Measurements from ENCODE around the gene MYO16.

Gene MYO16

DNA sequence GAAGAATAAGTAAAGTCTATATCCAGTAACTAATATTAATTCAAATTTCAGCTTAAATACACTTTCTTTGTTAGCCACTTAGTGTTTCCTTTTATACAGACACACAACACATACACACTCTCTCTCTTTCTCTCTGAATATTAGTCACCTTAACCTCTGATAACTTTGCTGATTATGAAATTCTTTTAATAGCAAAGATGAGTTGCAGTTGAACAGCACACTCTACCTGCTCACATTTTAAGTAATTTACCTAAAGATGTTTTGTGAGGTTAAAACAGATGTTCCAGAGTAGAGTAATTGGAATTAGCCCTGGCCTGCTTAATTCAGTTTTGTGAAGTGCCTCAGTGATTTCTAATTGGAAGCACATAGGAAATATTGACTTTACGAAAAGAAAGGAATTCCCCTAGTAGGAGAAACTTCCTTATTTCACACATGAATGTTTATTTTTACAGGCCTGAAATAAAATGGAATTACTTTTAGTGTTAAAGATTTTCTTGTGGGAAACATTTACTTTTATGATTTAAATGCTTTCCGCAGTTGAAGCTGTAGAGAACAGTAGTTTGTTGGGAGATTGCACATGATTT is 184.3 kb downstream of the MYO16 start:
- no peak for DNase-seq (ENCODE audit: low spot score)
- in situ Hi-C loops (cut with MboI; ENCODE audit: low pct_unique_long_range_greater_than_20kb, low sequenced_read_pairs, unreplicated experiment) = no loop called here

GRCh38 chr13:108816375-108816774 is 187.0 kb downstream of the MYO16 start:
- in situ Hi-C loops (cut with MboI; ENCODE audit: low pct_unique_long_range_greater_than_20kb, low sequenced_read_pairs, unreplicated experiment) = no loop called here
- DNase-seq (ENCODE audit: low spot score) = no peak
- no peak for TF ChIP-seq CTCF (IDR thresholded peaks at IDR 0.05; ENCODE audit: extremely low read depth, insufficient read depth, missing control alignments)

More for the DNA sequence above, 184.3 kb downstream of the MYO16 start:
- no peak for TF ChIP-seq CTCF (IDR thresholded peaks at IDR 0.05; ENCODE audit: extremely low read depth, insufficient read depth, missing control alignments)

DNA sequence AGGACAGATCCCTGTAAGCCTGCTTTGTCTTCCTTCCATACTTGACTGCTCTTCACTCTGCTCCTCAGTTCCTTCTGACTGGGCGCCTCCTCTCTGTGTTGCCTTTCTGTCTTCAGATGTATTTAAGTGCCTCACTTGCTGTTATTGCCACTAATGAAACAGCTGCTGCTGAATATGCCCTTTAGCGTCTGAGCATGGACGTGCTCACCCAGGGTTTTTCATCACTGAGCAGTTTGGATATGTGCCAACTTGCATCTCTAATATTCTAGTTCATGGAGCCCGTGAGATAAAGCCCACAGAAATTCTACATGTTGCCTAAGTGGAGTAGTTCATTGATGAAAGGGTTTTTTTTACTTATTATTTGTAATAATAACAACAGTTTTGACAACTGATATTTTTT is 198.2 kb downstream of the MYO16 start:
- no peak for TF ChIP-seq CTCF (IDR thresholded peaks at IDR 0.05; ENCODE audit: extremely low read depth, insufficient read depth, missing control alignments)
- no peak for DNase-seq (ENCODE audit: low spot score)
- in situ Hi-C loops (cut with MboI; ENCODE audit: low pct_unique_long_range_greater_than_20kb, low sequenced_read_pairs, unreplicated experiment) = no loop called here

DNA sequence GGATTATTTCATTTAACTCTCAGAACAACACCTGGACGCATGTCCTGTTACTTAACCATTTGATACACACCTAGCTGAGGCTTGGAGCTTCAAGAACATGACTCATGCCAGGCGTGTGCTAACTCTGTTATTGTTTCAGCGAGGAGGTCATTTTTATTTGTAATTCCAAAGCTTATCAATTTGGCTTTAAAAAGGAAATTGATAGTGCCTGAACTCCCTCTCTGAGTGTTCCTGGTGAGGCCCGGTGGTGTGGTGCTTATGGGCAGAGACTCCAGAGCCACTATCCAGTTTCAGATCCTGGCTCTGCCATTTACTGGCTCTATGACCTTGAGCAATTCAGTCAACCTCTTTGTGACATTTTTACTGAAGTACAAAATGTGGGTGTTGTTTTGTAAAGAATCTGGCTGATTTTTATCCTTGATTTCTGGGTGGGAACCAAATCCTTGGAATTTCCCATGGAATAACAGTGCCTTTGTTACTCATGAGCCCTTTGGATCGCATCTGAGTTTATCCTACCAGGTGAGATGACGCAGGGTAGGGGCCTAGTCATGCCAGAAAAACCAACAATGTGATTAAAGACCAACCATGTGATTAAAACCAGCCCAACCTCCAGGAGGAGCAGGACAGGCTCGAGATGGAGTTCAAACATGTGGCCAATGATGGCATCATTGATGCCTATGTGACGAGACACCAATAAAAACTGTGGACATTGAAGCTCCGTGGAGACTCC is 198.8 kb downstream of the MYO16 start:
- in situ Hi-C loops (cut with MboI; ENCODE audit: low pct_unique_long_range_greater_than_20kb, low sequenced_read_pairs, unreplicated experiment) = no loop called here
- TF ChIP-seq CTCF (IDR thresholded peaks at IDR 0.05; ENCODE audit: extremely low read depth, insufficient read depth, missing control alignments) = no peak
- no peak for DNase-seq (ENCODE audit: low spot score)

DNA sequence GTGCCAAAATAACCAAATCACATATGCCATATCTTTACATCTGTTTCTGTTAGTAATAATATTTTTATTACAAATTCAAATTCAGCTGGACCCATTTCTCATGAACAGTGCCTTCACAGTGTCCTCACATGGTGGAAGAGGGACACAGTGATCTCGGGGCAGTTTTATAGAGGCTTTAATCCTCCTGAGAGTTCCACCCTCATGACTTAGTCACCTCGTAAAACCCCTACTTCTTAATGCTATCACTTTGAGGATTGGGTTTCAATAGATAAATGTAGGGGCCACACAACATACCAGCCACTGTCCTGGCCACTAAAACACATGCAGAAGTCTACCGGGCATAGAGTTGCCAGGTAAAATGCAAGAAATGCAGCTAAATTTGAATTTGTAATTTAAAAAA is 201.5 kb downstream of the MYO16 start:
- no peak for TF ChIP-seq CTCF (IDR thresholded peaks at IDR 0.05; ENCODE audit: extremely low read depth, insufficient read depth, missing control alignments)
- DNase-seq (ENCODE audit: low spot score) = no peak
- in situ Hi-C loops (cut with MboI; ENCODE audit: low pct_unique_long_range_greater_than_20kb, low sequenced_read_pairs, unreplicated experiment) = no loop called here

GRCh38 chr13:108833531-108833930 is 204.1 kb downstream of the MYO16 start:
- TF ChIP-seq CTCF (IDR thresholded peaks at IDR 0.05; ENCODE audit: extremely low read depth, insufficient read depth, missing control alignments) = no peak
- in situ Hi-C loops (cut with MboI; ENCODE audit: low pct_unique_long_range_greater_than_20kb, low sequenced_read_pairs, unreplicated experiment) = no loop called here
- no peak for DNase-seq (ENCODE audit: low spot score)

All from GM13977 (cell line).